IPS DF 6.9 (cell line): ENCODE results near the gene SPTBN4.

Experiments used
- DNase-seq: peaks from one replicate; pipeline ENCODE4 v3.0.0-alpha.2; 2013; ENCODE audit warnings: low read depth, low spot score
- H3K27ac ChIP-seq: one replicate; pipeline ENCODE4 v1.5.1; 2013; ENCODE audit warnings: low read length, control low read depth
- H3K27me3 ChIP-seq: 2 replicates; pipeline ENCODE4 v1.6.1; 2013; ENCODE audit warnings: mild to moderate bottlenecking, low read length; ENCODE audit not compliant: control insufficient read depth, insufficient read depth
- H3K36me3 ChIP-seq: 2 replicates; pipeline ENCODE4 v1.6.1; 2013; ENCODE audit warnings: low read length; ENCODE audit not compliant: control insufficient read depth, insufficient read depth
- H3K4me1 ChIP-seq: 2 replicates; pipeline ENCODE4 v1.6.1; 2013; ENCODE audit warnings: low read length; ENCODE audit not compliant: control insufficient read depth, insufficient read depth
- H3K4me3 ChIP-seq: 2 replicates; pipeline ENCODE4 v1.5.1; 2013; ENCODE audit warnings: mild to moderate bottlenecking, low read length
- H3K9me3 ChIP-seq: 2 replicates; pipeline ENCODE4 v1.6.1; 2013; ENCODE audit warnings: low read length, inconsistent platforms; ENCODE audit not compliant: control insufficient read depth, insufficient read depth
- WGBS: extraction: QIAGEN DNeasy Blood & Tissue Kit; methylation state at CpG from one replicate; pipeline ENCODE4 v1.1.7; 2013; ENCODE audit warnings: mixed read lengths, missing lambda C conversion rate; ENCODE audit not compliant: insufficient read length, insufficient coverage; 5-methylcytosine and 5-hydroxymethylcytosine counted together

Gene SPTBN4

GRCh38 chr19:40596608-40597328 is 130.0 kb downstream of the SPTBN4 start:
- Histone ChIP-seq H3K9me3 (no peaks in the 10 kb centered on the region), H3K36me3 (no peaks in the 10 kb centered on the region), H3K4me3 (peak overlapping the region; percentile 44; the same call in 1 of the 2 replicates), H3K27ac (no peak overlapping the region), H3K4me1 (peaks cover 8% of the 10 kb centered on the region), H3K27me3 (peaks cover 12% of the 10 kb centered on the region; the same call in 1 of the 2 replicates)
- WGBS, result no CpG with 5 or more reads among the region's 53 CpGs
- DNase-seq, result no peak

- DNase-seq, result no peak
- WGBS, result no CpG with 5 or more reads among the region's 18 CpGs
- Histone ChIP-seq H3K36me3 (no peaks in the 10 kb centered on the region), H3K4me3 (peak overlapping the region; percentile 44; the same call in 1 of the 2 replicates), H3K27me3 (peaks cover 13% of the 10 kb centered on the region; the same call in 1 of the 2 replicates), H3K27ac (no peak overlapping the region), H3K4me1 (peaks cover 8% of the 10 kb centered on the region), H3K9me3 (no peaks in the 10 kb centered on the region)
These were observed 130.6 kb downstream of the SPTBN4 start for GRCh38 chr19:40597329-40597838.

GRCh38 chr19:40598121-40598917 is 131.5 kb downstream of the SPTBN4 start:
- no CpG with 5 or more reads among the region's 46 CpGs for WGBS
- DNase-seq, result no peak
- Histone ChIP-seq H3K36me3 (no peaks in the 10 kb centered on the region), H3K9me3 (no peaks in the 10 kb centered on the region), H3K4me1 (peaks cover 14% of the 10 kb centered on the region), H3K27me3 (peaks cover 13% of the 10 kb centered on the region; the same call in 1 of the 2 replicates), H3K4me3 (peak overlapping the region; percentile 48; the same call in 1 of the 2 replicates), H3K27ac (no peak overlapping the region)

- DNase-seq, result no peak
- Histone ChIP-seq H3K9me3 (no peaks in the 10 kb centered on the region), H3K27ac (no peak overlapping the region), H3K4me3 (no peak overlapping the region), H3K36me3 (no peaks in the 10 kb centered on the region), H3K27me3 (peaks cover 13% of the 10 kb centered on the region; the same call in 1 of the 2 replicates), H3K4me1 (peaks cover 14% of the 10 kb centered on the region)
- WGBS, result no CpG with 5 or more reads among the region's 15 CpGs
These were observed 132.1 kb downstream of the SPTBN4 start for GRCh38 chr19:40598918-40599307.

GRCh38 chr19:40599331-40599901 is 132.6 kb downstream of the SPTBN4 start:
- Histone ChIP-seq H3K9me3 (no peaks in the 10 kb centered on the region), H3K4me3 (no peak overlapping the region), H3K27me3 (peaks cover 13% of the 10 kb centered on the region; the same call in 1 of the 2 replicates), H3K36me3 (no peaks in the 10 kb centered on the region), H3K27ac (no peak overlapping the region), H3K4me1 (peaks cover 14% of the 10 kb centered on the region)
- no CpG with 5 or more reads among the region's 9 CpGs for WGBS
- DNase-seq, result no peak

GRCh38 chr19:40599902-40600569 is 133.2 kb downstream of the SPTBN4 start:
- DNase-seq, result no peak
- H3K4me1 ChIP-seq, result peaks cover 9% of the 10 kb centered on the region
- H3K27me3 ChIP-seq, result peaks cover 13% of the 10 kb centered on the region; the same call in 1 of the 2 replicates
- H3K27ac ChIP-seq, result no peak overlapping the region
- H3K9me3 ChIP-seq, result no peaks in the 10 kb centered on the region
- H3K36me3 ChIP-seq, result no peaks in the 10 kb centered on the region
- no CpG with 5 or more reads among the region's 43 CpGs for WGBS
- H3K4me3 ChIP-seq, result no peak overlapping the region

- no peaks in the 10 kb centered on the region for H3K9me3 ChIP-seq
- WGBS, result no CpG with 5 or more reads among the region's 13 CpGs
- no peak for DNase-seq
- H3K27ac ChIP-seq, result no peak overlapping the region
- no peaks in the 10 kb centered on the region for H3K36me3 ChIP-seq
- H3K4me1 ChIP-seq, result peaks cover 11% of the 10 kb centered on the region
- peak overlapping the region; percentile 17; the same call in 1 of the 2 replicates for H3K4me3 ChIP-seq
- peaks cover 13% of the 10 kb centered on the region; the same call in 1 of the 2 replicates for H3K27me3 ChIP-seq
These were observed 133.9 kb downstream of the SPTBN4 start for GRCh38 chr19:40600570-40601133.

- DNase-seq, result no peak
- Histone ChIP-seq H3K4me3 (peak within 1 kb of the TSS; percentile 38; the same call in 1 of the 2 replicates), H3K36me3 (no peaks in the 10 kb centered on the region), H3K27ac (no peak within 1 kb of the TSS), H3K4me1 (peaks cover 11% of the 10 kb centered on the region), H3K27me3 (peaks cover 12% of the 10 kb centered on the region; the same call in 1 of the 2 replicates), H3K9me3 (no peaks in the 10 kb centered on the region)
- no CpG with 5 or more reads among the region's 82 CpGs for WGBS
These were observed 134.6 kb downstream of the SPTBN4 start, which contains the start of gene LTBP4 for GRCh38 chr19:40601134-40601974. LTBP4 (plus strand) TSS chr19:40601369; CDS start chr19:40601388, 19 bp downstream.

- Histone ChIP-seq H3K4me3 (no peak overlapping the region), H3K4me1 (peaks cover 15% of the 10 kb centered on the region), H3K27ac (no peak overlapping the region)
These were observed 136.2 kb downstream of the SPTBN4 start for GRCh38 chr19:40603071-40603388.

More at GRCh38 chr19:40603071-40603388, 136.2 kb downstream of the SPTBN4 start:
- no CpG with 5 or more reads among the region's 2 CpGs for WGBS
- DNase-seq, result no peak
- H3K36me3 ChIP-seq, result no peaks in the 10 kb centered on the region
- no peaks in the 10 kb centered on the region for H3K9me3 ChIP-seq
- H3K27me3 ChIP-seq, result peaks cover 15% of the 10 kb centered on the region
